Measurements from ENCODE around the gene MAGI2. TPM values are rescaled to one million over a fixed set of nuclear protein-coding genes. Genes with fewer than 3 reads are reported as not detected.
A peak's percentile ranks its signal among the peaks of the same experiment; 100 is the strongest.

MAGI2 gene
- total and polyA plus RNA-seq, 2 of the 13 experiments (the other 11 are each of a cell fraction or from before 2014, with no cell fraction given): 1.5 to 3.8 TPM

DNA sequence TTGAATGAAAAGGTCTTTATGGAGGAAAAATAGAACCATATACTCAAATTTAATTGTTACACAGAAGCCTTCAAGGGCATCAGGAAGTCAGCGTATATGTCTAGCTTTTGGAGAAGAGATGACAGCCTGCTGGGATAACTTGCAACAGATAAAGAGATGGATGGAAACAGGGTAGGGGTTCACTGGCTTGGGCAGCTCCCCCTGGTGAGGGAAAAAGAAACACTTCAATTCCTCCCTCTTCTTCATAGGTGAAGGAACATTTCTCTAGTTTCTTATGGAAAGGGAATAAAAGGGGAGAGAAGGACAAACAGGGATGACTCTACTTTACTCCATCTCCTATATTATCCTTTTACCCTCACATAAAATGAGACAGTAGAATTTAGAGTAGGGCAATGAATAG, 1019.2 kb downstream of the MAGI2 start:
- Histone ChIP-seq H3K9ac (ENCODE audit: insufficient read depth, low read depth, low read length) (no peak overlapping the region), H4K20me1 (ENCODE audit: insufficient read depth, low read length) (no peaks in the 10 kb centered on the region), H3K27me3 (ENCODE audit: control insufficient read depth in 1 of 2, insufficient read depth in 2 of 2, low read length in 2 of 2) (no peaks in the 10 kb centered on the region), H3K79me2 (ENCODE audit: insufficient read depth, low read length) (no peaks in the 10 kb centered on the region), H3K4me2 (ENCODE audit: low read depth, low read length) (no peak overlapping the region), H3K4me3 (replicated peaks in 1 of 3; ENCODE audit: insufficient read depth in 1 of 3, low read depth in 2 of 3, low read length in 3 of 3) (no peak overlapping the region), H2AFZ (ENCODE audit: low read length) (no peak overlapping the region), H3K27ac (ENCODE audit: extremely low read length, insufficient read depth, low read length) (no peak overlapping the region), H3K9me3 (ENCODE audit: low read length) (no peaks in the 10 kb centered on the region), H3K36me3 (replicated peaks in 1 of 2; ENCODE audit: control insufficient read depth in 1 of 2, insufficient read depth in 2 of 2, low read length in 2 of 2) (no peaks in the 10 kb centered on the region), H3K4me1 (ENCODE audit: insufficient read depth, low read length) (peaks cover 8% of the 10 kb centered on the region; the same call in 1 of the 2 replicates)
- ATAC-seq (peak; percentile 40; the same call in 1 of the 3 replicates), DNase-seq (ENCODE audit: low spot score) (no peak), FAIRE-seq (no peak)
- TF ChIP-seq, protein P1, sequence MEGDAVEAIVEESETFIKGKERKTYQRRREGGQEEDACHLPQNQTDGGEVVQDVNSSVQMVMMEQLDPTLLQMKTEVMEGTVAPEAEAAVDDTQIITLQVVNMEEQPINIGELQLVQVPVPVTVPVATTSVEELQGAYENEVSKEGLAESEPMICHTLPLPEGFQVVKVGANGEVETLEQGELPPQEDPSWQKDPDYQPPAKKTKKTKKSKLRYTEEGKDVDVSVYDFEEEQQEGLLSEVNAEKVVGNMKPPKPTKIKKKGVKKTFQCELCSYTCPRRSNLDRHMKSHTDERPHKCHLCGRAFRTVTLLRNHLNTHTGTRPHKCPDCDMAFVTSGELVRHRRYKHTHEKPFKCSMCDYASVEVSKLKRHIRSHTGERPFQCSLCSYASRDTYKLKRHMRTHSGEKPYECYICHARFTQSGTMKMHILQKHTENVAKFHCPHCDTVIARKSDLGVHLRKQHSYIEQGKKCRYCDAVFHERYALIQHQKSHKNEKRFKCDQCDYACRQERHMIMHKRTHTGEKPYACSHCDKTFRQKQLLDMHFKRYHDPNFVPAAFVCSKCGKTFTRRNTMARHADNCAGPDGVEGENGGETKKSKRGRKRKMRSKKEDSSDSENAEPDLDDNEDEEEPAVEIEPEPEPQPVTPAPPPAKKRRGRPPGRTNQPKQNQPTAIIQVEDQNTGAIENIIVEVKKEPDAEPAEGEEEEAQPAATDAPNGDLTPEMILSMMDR (CRISPR knock-in tag; IDR thresholded peaks at IDR 0.05): peak; percentile 10; the same call in 1 of the 2 replicates
- 0 out of 2 replicates have a peak, but pooled peaks have one; percentile 18 for TF ChIP-seq STAG1 (CRISPR knock-in tag; IDR thresholded peaks at IDR 0.05)
- no peak for TF ChIP-seq RBFOX2 (IDR thresholded peaks at IDR 0.05; ENCODE audit: low read depth, low read length)
- intact Hi-C loops (cut with micrococcal nuclease; ENCODE audit: unreplicated experiment) (loop anchor here (1.0 to 5.0 kb wide), 3 partner anchors 299 to 492 kb away; no protein-coding TSS in a partner anchor), in situ Hi-C loops (cut with HindIII; ENCODE audit: extremely low pct_ligation_motif_present, low pct_unique_long_range_greater_than_20kb) (no loop called here)
- ChIA-PET POLR2A (no interaction called here), CTCF (ENCODE audit: low intra/inter-chr PET ratio, low total read pairs) (interaction anchor here (0.8 kb wide), 1 partner anchor 414 kb away, joined by 5 read pairs; no protein-coding TSS in a partner anchor)
- WGBS (ENCODE audit: low lambda C conversion rate): 100% methylated on average over 1 of the region's 1 CpG
- BruUV-seq (replicated peaks): no TSS peak

DNA sequence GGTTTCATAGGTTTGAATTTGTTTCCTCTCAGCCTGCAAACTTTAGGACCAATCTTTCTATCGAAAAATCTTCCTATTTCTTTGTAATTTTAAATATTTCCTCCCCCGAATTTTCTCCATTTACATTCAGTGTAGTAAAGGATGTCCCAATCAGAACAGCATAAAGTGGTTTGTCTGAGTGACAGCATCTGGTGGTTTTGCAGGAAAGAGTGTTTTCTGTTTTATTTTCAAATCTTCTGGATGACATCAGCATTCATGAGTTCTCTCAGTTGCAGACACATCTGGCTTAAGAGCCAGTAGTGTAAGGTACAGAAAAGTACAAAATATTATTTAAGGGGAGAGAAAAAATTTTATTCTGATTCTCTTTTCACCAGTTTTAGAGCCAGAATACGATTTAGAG, 1020.0 kb downstream of the MAGI2 start:
- no peak for ATAC-seq
- Histone ChIP-seq H3K9ac (ENCODE audit: insufficient read depth, low read depth, low read length) (no peak overlapping the region), H3K4me1 (ENCODE audit: insufficient read depth, low read length) (peaks cover 8% of the 10 kb centered on the region; the same call in 1 of the 2 replicates), H3K36me3 (replicated peaks in 1 of 2; ENCODE audit: control insufficient read depth in 1 of 2, insufficient read depth in 2 of 2, low read length in 2 of 2) (no peaks in the 10 kb centered on the region), H3K4me2 (ENCODE audit: low read depth, low read length) (no peak overlapping the region), H3K27me3 (ENCODE audit: control insufficient read depth in 1 of 2, insufficient read depth in 2 of 2, low read length in 2 of 2) (no peaks in the 10 kb centered on the region), H3K4me3 (replicated peaks in 1 of 3; ENCODE audit: insufficient read depth in 1 of 3, low read depth in 2 of 3, low read length in 3 of 3) (no peak overlapping the region), H3K9me3 (ENCODE audit: low read length) (no peaks in the 10 kb centered on the region), H4K20me1 (ENCODE audit: insufficient read depth, low read length) (no peaks in the 10 kb centered on the region), H3K27ac (ENCODE audit: extremely low read length, insufficient read depth, low read length) (no peak overlapping the region), H3K79me2 (ENCODE audit: insufficient read depth, low read length) (no peaks in the 10 kb centered on the region), H2AFZ (ENCODE audit: low read length) (no peak overlapping the region)
- FAIRE-seq: no peak
- POLR2A ChIA-PET: no interaction called here
- intact Hi-C loops (cut with micrococcal nuclease; ENCODE audit: unreplicated experiment): loop anchor here (5.0 kb wide), 1 partner anchor 491 kb away; no protein-coding TSS in a partner anchor
- in situ Hi-C loops (cut with HindIII; ENCODE audit: extremely low pct_ligation_motif_present, low pct_unique_long_range_greater_than_20kb): no loop called here
- WGBS (ENCODE audit: low lambda C conversion rate): 3% methylated on average over 3 of the region's 3 CpGs
- no TSS peak for BruUV-seq (replicated peaks)
- DNase-seq (ENCODE audit: low spot score): no peak
- CTCF ChIA-PET (ENCODE audit: low intra/inter-chr PET ratio, low total read pairs): no interaction called here
- TF ChIP-seq ZFP41 (CRISPR knock-in tag; IDR thresholded peaks at IDR 0.05; ENCODE audit: borderline replicate concordance): no peak
- no peak for TF ChIP-seq ZNF556 (CRISPR knock-in tag; IDR thresholded peaks at IDR 0.05; ENCODE audit: borderline replicate concordance)
- TF ChIP-seq ZNF124 (CRISPR knock-in tag; IDR thresholded peaks at IDR 0.05): no peak
- TF ChIP-seq, protein P2, sequence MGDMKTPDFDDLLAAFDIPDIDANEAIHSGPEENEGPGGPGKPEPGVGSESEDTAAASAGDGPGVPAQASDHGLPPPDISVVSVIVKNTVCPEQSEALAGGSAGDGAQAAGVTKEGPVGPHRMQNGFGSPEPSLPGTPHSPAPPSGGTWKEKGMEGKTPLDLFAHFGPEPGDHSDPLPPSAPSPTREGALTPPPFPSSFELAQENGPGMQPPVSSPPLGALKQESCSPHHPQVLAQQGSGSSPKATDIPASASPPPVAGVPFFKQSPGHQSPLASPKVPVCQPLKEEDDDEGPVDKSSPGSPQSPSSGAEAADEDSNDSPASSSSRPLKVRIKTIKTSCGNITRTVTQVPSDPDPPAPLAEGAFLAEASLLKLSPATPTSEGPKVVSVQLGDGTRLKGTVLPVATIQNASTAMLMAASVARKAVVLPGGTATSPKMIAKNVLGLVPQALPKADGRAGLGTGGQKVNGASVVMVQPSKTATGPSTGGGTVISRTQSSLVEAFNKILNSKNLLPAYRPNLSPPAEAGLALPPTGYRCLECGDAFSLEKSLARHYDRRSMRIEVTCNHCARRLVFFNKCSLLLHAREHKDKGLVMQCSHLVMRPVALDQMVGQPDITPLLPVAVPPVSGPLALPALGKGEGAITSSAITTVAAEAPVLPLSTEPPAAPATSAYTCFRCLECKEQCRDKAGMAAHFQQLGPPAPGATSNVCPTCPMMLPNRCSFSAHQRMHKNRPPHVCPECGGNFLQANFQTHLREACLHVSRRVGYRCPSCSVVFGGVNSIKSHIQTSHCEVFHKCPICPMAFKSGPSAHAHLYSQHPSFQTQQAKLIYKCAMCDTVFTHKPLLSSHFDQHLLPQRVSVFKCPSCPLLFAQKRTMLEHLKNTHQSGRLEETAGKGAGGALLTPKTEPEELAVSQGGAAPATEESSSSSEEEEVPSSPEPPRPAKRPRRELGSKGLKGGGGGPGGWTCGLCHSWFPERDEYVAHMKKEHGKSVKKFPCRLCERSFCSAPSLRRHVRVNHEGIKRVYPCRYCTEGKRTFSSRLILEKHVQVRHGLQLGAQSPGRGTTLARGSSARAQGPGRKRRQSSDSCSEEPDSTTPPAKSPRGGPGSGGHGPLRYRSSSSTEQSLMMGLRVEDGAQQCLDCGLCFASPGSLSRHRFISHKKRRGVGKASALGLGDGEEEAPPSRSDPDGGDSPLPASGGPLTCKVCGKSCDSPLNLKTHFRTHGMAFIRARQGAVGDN (CRISPR knock-in tag; IDR thresholded peaks at IDR 0.05): no peak
